Frontal cortex (tissue), 4 donors: Measurements from ENCODE around the gene ERN1. TPM values are rescaled to one million over a fixed set of nuclear protein-coding genes. Genes with fewer than 3 reads are reported as not detected.

Experiments used
- DNase-seq, 2 donors: peaks; one replicate each; pipeline ENCODE4 v3.0.0; 2012; ENCODE audit warnings: low spot score in 2 of 2
- FAIRE-seq: peaks from 2 replicates; lab custom pipeline; 2012; peaks lifted over from hg19 to GRCh38; lab: Jason Lieb, UNC
- total RNA-seq: library from RNA; depleted of rRNA; stranded (reverse); fragments of >200 nt; gene quantifications from one replicate; pipeline ENCODE4 v1.2.3, GENCODE V29; 2014
- donor health status: control.
- donor health status: control.
- donor health status: control.

Gene ERN1
- total RNA-seq, 1 donor from 2014 or later = 3.7 TPM

DNA sequence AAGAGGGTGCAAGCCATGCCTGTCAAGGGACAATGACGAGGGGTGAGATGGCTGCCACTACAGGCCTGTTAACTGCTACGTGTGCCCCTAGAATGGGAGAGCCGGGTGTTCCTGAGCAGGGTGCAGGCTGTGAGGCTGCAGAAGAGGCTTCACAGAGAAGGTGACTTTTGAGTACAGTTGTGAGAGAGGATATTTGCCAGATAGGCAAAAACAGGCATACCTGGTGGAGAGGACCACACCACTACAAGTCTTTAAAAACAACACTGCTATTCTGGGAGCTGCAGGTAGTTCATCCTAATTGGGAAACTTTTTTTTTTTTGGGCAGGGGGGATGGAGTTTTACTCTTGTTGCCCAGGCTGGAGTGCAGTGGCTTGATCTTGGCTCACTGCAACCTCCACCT lies 58.8 kb downstream of the ERN1 start:
- DNase-seq (no peak), FAIRE-seq (no peak)

DNA sequence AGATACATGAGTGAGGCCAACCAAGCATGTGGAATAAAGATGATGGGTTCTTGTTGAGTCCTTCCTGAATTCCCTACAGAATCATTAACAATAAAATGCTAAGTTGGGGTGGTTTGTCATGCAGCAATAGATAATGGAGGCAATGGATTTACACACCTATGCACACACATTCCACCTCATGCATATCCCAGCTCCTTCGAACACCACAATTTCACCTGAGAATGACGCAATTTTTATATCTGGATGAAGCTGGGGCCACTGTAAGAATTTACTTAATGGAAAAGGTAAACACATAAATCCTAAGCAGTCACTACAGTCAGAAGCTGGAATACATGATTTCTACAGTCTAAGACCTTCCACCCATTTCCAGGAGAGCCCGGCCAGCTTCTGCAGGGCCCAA lies 59.7 kb downstream of the ERN1 start:
- no peak for FAIRE-seq

DNA sequence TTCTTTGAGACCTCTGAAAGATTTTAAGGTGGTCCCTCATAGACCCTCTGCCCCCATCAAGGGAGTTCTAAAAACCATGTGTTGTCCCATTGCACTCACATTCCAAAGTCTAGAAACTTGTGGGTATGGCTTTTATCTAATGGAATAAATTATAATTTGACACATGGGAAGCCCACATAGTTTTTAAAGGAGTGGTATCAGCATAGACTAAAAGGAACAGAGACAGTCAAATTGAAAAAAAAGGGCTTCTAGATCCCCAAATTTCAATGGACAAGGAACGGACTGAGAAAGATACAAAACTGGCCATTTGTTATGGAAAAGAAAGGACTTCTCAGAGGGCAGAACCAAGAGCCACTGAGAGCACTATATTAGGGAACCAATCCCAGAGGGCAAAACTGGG lies 60.8 kb downstream of the ERN1 start:
- no peak for FAIRE-seq

More for the DNA sequence above, 59.7 kb downstream of the ERN1 start:
- no peak for DNase-seq

DNA sequence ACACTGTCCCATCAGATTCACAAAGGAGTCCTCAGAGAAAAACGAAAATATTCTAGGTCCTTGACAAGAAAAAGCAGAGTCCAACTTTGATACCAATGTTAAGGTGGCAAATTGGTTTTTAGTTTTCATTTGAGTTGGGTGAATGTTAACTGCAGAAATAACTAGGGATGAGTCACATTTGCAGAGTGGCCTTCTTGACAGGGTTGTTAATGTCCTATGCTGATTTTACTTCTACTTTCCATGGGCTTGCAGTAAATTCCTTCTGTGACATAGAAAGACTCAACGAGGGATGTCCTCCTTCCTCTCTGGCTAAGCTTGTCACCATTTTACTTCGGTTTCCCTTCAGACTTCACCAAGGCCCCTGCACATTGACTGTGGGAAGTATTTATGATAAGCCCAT lies 62.3 kb downstream of the ERN1 start:
- no peak for DNase-seq
- FAIRE-seq = no peak

More for the DNA sequence above, 60.8 kb downstream of the ERN1 start:
- DNase-seq = no peak

DNA sequence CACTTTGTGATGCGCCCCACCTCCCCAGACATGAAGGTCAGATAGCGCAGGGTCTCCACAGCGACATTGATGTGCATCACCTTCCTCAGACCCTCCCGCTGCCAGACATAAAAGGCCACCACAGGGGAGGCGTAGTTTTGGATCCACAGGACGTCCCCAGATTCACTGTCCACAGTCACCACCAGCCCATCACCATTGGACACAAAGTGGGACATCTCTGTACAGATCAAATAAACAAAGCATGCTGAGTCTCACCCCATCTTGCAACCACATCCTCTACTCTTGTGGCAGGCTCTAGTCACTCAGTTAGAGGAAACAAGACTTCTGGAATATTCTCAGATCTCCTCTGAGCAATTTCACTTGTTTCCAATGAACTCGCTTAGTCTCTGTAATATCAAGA lies 63.2 kb downstream of the ERN1 start:
- DNase-seq = no peak

DNA sequence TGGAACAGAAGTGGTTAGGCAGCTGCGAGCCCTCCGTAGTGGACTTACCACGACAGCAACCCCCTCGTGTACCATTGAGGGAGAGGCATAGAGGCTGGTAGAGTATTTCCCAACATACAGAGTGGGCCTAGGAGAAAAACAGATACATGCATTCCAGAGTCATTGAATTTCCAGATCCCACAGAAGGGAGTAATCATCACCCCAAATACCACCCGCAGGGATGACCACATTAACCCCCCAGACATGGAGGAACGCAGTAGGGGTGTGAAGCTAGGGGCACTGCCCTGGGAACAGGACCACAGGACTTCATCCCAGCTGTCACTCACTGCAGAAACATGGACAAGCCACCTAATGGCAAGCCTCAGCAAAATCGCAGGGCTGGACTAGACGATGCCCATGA lies 64.8 kb downstream of the ERN1 start:
- DNase-seq = no peak
- no peak for FAIRE-seq

More for the DNA sequence above, 63.2 kb downstream of the ERN1 start:
- FAIRE-seq = no peak

DNA sequence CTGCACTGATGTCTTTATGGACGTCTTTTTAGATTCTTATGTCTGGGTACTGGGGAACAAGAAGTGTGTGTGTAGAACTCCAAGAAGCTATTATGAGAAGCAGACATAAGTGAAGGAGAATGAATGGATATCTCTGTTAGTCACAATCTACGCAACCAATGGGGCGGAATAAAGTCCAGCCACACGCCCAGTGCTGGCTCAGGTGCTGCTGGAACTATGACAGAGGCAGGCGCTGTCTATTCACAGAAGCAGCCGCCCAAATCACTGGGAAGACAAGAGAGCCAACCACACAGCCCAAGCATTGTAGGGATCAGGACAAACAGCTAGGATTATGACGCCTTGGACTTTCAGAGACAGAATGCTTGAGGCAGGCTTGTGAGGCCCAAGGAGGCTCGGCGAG lies 65.6 kb downstream of the ERN1 start:
- no peak for FAIRE-seq

DNA sequence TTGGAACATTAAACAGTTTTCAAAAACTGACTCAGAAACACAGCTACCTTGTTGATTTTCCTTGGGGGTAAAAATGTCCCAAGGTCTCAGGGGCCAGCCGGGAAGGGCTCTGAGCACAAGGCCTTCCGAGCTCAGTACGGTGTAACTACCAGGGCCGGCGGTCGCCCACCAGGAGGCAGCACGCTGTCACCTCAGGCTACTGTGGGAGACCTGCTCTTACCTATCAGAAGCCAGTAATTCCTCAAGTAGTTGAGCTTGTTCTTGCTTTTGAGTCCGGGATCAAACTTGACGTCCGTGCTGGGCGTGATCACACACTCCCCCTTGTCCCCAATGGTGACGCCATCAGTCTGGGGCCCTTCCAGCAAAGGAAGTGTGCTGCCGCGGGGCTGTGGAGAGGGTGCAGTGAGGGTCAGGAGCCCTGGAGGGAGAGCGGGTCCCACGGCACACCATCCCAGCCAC lies 66.1 kb downstream of the ERN1 start:
- DNase-seq = no peak

More for the DNA sequence above, 65.6 kb downstream of the ERN1 start:
- DNase-seq = no peak

DNA sequence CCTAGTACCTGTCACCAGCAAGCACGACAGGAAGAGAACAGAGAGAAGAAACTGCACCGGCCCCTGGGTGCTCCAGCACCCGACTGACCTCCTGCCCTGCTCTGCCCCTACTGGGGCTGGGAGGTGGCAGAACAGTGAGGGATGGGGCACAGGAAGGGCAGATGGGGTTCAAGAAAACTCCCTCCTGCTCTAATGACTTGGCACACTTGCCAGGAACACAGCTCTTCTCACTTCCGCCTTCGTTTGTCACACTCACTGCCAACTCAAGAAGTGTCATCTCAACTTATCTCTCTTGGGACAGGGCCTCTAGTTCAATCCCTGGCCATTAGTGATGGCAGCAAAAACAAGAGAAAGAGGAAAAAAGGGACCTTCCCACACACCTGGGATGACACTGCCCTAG lies 66.9 kb downstream of the ERN1 start:
- no peak for DNase-seq
- FAIRE-seq = no peak

More for the DNA sequence above, 66.1 kb downstream of the ERN1 start:
- no peak for FAIRE-seq

DNA sequence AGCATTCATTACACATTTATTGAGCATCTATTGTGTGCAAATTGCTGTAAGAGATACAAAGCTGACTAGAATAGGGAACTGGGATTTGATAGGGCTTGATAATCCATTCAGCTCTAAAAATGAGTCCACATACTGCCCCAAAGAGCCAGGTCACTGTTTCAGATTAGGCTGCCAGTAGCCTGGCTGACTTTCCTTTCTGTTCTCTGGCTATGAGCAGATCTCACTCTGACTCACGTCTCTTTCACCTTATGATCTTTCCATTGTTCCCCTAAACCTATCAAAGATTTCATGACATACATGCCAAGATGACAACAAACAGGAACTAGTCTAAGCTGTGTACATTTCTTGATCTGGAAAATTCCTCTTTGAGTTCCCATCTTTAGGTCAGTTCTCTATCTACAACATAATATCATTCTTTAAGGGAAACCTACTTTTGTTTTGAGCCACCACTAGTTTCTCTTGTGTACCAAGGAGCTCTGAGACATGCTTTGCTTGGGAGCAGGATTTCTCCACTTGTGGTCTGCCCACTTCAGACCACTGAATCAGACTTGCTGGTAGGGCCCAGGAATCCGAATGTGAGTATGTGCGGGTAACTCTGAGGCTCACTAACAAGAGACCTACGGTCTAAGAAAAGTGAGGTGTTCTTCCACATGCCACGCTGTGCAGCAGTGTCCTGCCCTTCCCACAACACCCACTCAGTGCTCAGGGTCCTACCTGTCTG lies 68.6 kb downstream of the ERN1 start:
- DNase-seq (no peak), FAIRE-seq (no peak)

DNA sequence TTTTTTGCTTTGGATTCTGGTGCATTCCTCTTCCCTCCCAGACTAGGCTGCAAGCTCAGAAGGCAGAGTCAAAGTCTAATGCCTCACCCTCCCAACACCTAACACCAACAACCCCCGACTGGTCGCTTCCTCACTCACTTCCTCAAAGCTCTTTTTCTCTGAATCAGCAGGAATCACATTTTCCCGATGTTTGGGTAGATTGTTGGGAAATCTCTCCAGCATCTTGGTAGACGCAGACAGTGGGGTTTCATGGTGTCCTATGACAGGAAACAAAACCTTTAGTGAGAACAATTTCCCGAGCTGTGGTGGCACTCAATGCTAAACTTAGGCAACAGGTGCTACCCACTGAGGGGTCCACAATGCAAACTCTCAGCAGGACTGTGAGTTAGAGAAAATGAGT lies 69.6 kb downstream of the ERN1 start:
- DNase-seq = no peak
- no peak for FAIRE-seq

DNA sequence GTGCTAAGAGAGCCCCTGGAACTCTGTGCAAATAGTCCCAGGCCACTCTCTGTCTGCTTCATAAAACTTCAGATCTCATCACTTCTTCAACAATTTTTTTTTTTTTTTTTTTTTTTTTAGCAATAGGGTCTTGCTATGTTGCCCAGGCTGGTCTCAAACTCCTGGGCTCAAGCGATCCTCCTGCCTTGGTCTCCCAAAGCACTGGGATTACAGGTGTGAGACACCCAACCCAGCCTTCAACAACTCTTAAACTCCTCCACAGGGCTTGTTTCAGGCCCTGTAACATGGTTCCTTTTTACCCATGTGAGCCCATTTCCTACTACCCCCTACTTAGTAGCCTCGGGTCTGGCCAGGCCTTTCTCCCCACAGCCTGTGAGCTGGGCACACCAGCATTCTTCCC lies 70.2 kb downstream of the ERN1 start:
- FAIRE-seq (no peak), DNase-seq (no peak)

DNA sequence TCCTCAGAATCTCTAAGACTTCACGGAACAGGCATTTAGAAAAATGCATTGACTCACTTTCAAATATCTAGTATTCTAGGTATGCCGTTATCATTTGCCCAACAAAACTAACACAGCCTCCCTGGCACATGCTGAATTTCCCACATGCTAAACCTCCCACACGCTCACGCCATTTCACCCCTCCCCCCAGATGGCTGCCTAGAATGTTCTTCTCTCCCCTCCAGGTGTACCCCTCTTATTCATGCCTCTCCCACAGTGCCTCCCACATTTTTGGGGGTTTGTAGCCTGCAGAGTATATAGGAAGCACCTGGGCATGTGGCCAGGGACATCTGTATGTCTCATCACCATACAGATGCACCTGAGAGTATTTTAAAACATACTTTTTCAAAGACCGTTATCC lies 71.3 kb downstream of the ERN1 start:
- DNase-seq (no peak), FAIRE-seq (no peak)

DNA sequence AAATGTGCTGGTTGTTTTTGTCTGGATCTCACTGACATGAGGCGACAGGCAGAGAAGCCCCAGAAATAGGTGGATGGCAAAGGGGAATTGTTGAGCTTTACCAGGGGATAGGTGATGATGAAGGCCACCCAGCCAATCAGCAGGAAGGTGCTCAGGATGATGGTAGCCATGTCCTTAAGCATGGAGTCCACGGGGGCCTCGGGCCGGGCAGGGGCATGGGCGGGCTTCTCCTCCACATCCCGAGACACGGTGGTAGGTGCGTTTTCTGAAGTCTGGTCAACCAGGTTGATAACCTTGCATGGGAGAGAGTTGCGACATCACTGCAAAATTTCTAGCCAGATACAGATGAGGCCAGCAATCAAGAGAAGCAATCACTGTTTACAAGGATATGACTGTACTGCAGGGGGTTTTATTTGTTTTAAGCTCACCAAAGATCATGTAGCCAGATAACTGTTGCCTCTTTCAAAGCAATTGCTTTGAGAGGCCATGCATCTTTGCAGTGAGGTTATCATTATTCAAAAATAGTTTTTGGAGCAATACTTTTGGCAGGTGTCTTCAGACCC lies 72.2 kb downstream of the ERN1 start:
- DNase-seq = no peak
- no peak for FAIRE-seq

DNA sequence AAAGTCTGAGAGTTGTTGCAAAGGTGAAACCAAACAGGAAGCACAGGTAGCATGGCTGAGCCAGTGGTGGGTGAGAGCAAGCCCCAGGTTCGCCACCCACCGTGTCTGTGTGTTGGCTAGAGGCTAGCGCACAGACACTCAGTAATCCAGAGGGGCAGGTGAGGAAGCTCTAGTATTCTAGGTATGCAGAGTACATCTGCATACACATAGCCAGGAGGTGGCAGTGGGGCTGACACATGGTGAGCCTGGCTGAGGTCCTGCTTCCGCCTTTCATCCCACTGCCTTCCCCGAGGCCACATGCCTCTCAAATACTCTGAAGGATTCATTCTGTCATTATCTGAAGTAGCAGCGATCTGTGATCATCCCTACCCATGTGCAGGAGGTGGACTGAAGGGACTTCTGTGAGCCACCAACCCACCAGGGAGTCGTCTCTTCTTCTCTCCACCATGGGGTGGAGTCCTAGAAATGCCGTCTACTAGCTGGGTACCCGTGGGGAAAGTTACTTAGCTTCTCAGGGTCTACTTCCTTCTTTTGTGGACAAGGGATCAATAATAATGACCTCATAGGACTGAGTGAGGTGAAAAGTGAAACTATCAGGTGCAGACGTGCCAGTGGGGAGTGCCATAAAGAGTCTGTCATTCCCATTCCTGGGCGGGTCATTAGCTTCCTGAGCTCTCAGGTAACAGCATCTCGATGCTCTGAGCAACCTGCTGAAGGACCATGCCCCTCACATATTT lies 73.5 kb downstream of the ERN1 start:
- no peak for FAIRE-seq
- DNase-seq = no peak

DNA sequence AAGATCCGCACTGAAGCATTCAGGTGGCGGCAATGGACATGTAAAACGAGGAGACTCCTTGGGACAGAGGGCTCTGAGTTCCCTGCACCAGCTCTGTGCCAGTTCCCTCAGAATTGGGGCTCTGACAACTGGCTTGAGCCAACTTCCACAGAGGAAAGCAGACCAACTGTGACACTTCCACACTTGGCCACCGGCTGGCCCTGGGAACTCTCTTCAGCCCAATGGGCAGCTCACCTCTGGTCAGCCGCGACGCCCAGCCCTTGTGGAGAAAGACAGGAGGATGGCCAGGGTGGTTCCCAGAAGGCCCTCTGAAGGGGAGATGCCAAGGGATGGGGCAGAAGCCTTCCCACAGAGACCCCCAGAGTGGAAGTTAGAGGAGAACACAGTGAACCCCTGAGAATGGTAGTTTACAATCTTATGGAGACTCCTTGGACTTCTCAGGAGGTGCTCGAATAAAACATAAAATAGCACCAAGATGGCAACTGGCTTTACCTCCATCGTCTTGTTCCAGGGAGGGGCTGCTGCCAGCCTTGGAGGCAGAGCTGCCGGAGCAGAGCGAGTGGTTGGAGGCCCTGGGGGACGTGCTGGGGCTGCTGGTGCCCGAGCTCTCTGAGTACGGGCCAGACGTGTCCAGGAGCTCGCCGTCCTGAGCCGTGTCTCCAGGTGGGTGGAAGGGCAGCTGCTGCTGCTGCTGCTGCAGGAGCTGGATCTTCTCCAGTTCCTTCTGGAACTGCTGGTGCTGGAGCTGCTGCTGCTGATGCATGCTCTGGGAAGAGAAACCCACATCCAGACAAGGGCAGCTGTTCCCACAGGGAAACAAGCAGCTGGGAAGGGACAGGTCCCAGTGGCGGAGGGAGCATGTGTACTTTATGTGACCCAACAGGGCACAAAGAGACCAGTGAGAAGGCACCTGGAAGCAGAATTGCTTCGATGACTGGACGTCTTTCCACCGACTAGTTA lies 74.5 kb downstream of the ERN1 start:
- DNase-seq (no peak), FAIRE-seq (no peak)

DNA sequence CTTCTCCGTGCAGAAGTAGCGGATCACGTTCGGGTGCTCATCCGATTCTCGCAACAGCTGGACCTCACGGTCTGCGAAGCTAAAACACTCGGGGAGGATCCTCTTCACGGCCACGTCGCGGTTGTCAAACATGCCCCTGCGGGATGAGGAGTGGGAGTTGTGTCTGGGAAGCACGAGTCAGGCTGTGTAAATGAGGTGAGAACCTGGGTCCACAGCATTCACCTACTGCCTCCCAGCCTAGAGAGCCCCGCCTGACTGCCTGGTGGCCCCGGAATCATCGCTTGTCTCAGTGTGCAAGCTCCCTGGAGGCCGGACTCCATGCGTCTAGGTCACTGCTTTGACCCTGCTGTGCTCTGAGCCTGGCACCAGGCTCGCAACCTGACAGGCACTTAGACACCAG lies 75.6 kb downstream of the ERN1 start:
- no peak for FAIRE-seq

DNA sequence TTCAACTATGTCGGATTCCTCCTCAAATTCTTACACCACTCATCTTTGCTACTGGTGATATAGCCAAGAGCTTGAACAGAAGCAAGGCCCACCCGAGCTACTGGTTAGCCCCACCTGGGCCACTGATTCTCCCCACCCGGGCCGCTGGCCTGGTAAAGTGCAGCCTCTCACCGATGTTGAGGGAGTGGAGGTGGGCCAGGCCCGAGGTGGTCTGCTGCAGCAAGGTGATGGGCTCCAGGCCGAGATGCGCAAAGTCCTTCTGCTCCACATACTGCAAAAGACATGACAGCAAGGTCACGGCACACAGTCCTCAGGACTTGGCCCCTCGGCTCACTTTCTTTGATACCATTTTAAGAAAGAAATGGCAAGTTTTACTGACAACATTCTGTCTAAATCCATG lies 76.8 kb downstream of the ERN1 start:
- FAIRE-seq (no peak), DNase-seq (no peak)

More for the DNA sequence above, 75.6 kb downstream of the ERN1 start:
- no peak for DNase-seq

DNA sequence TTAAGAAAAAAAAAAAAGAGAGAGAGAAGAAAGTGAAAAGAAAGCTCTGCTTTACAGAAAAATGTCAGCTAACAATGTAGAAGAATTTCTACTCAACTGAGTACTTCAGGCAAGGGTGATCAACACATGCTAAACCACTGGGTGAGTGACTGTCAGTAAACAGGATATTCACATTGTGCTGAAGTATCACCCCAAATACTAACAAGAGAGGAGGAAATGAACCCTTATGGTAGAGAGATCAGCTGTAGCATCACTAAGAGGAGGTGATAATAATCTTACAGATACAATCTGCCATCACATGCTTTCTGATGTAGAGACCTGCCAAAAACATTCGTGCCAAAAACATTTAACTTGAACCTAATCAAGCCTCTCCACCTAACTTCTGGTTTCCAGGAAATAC lies 78.8 kb downstream of the ERN1 start:
- DNase-seq = no peak
- FAIRE-seq = no peak

DNA sequence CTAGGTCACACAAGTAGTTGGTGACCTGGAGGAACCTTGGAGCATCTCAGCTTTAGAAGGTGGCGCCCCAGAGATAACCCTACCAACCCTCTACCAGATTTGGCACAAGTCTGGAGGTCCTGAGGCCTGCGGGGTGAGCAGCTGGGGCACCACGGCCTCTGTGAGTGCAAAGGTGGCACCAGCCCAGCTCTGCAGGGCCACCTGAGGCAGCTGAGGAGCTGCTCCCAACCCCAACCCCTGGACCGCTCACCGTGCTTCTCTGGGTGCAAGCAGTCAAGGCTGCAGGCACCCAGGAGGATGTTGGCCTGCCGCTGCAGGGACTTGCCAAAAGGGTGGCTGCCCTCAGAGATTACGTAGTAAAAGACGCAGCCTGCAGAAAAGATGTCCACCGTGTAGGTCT lies 81.1 kb downstream of the ERN1 start:
- DNase-seq = no peak
- FAIRE-seq = no peak
